H1 (cell line): ENCODE measurements around the gene CCDC8. TPM values are rescaled to one million over a fixed set of nuclear protein-coding genes. Genes with fewer than 3 reads are reported as not detected.

Experiments
- EZH2 ChIP-seq: fragments of 200-600 bp; sonication (generic); IDR thresholded peaks from 2 replicates; pipeline ENCODE4 v1.7.1; 2012; ENCODE audit warnings: low read depth, mild to moderate bottlenecking, moderate library complexity, low read length, inconsistent platforms; ENCODE audit not compliant: severe bottlenecking
- NANOG ChIP-seq: IDR thresholded peaks from 2 replicates; pipeline ENCODE4 v1.6.1; 2011; ENCODE audit warnings: low read length, low read depth, mild to moderate bottlenecking, inconsistent platforms; ENCODE audit not compliant: insufficient read depth, poor library complexity, severe bottlenecking
- YY1 ChIP-seq: IDR thresholded peaks from 2 replicates; pipeline ENCODE4 v1.6.1; 2011; ENCODE audit warnings: low read depth, mild to moderate bottlenecking, low read length
- polyA plus RNA-seq, 7 experiments: library from polyadenylated mRNA; depleted of rRNA in 3 of 7; stranded (reverse) in 5 of 7; unstranded in 2 of 7; fragments of >200 nt in 5 of 7; fragments of 200-250 nt in 2 of 7; gene quantifications; 1 replicate in 5 of 7; 2 replicates in 1 of 7; 4 replicates in 1 of 7; pipeline versions ENCODE4 v1.2.1 to v1.2.3, GENCODE V29; 2011 to 2013; ENCODE audit warnings: missing spikeins in 2 of 7, mixed read lengths in 2 of 7
- total RNA-seq: library from RNA; stranded (reverse); fragmentation: NEBNext Ultra II Directional; extraction: Animal tissue kit (Norgen Biotek cat#: 25700); gene quantifications from 2 replicates; pipeline ENCODE4 v1.2.1, GENCODE V29; 2021

CCDC8 gene
- total and polyA plus RNA-seq, 2 of the 8 experiments (the other 6 are each of a cell fraction or from before 2014, with no cell fraction given), result 4.9 to 13.6 TPM

DNA sequence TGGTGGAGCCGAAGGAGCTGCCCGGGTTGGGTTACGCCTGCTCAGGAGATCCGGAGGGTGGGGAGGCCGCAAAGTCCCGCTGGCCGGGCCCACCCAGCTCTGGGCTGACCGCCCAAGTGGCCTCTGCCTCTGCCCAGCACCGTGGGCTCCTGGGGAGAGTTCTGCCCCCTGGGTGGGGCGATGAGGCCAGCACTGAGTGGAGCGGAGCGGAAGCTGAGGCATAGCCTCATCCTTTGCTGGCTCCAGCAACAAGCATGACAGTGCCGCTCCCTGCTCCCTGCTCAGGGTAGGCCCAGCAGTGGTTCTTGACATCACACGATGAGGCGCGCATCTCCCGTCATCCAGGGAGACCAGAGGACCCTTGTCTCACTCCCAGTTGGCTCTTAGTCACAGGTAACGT, 22.5 kb downstream of the CCDC8 start (continued):
- TF ChIP-seq EZH2 (no peak), NANOG (no peak), YY1 (no peak)
